Measurements from ENCODE around the gene LY86.
A peak's percentile ranks its signal among the peaks of the same experiment; 100 is the strongest.

The LY86 gene

GRCh38 chr6:6624269-6624990 is 35.9 kb downstream of the LY86 start:
- DNase-seq = no peak

DNA sequence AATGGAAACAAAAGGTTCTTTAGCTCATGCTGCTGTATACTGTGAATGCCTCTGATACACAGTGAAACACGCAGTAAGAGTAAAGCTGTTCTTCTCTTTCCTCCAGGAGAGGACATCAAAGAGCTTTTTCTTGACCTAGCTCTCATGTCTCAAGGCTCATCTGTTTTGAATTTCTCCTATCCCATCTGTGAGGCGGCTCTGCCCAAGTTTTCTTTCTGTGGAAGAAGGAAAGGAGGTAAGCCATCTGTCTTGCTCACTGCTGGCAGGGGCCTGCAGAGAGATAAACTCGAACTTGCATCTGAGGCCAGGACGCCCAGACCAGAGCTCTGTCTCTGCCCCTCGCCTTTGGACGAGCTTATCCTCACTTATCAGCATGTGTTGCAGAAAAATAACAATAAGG is 37.7 kb downstream of the LY86 start:
- no peak for DNase-seq

DNA sequence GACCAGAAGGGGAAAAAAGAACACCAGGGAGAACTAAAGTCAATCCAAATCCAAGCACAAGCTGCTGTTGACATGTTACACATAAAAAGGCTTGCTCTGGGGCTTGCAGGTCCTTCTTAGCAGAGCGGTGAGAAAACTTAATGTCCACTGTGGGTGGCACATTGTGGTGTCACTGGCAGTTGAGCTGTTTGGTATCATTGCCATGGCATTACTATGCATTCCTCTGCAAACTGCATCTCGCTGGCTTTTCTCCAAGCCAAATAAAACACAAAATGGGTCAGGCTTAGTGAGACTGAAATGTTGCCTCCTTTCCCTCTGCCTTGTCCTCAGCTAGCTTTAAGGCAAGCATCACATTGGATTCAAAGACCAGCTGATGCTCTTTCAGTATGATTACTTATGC is 40.9 kb downstream of the LY86 start:
- no peak for DNase-seq

DNA sequence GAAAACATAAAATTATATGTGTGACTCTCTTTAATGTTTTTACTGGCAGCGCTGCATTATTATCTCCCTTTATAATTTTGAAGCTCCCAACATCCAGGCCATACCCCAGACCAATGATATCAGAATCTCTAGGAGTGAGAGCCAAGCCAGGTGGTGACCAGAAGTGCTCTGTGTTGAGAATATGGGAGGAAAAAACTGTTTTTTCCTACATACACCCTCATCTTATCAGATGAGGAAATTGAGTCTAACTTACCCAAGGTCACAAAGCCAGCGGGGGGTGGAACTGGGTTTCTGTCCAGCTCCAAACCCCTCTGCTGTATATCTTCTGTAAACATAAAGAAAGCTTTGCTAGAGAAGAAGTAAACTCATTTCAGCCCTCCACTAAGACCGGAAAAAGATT is 42.5 kb downstream of the LY86 start:
- DNase-seq = no peak

DNA sequence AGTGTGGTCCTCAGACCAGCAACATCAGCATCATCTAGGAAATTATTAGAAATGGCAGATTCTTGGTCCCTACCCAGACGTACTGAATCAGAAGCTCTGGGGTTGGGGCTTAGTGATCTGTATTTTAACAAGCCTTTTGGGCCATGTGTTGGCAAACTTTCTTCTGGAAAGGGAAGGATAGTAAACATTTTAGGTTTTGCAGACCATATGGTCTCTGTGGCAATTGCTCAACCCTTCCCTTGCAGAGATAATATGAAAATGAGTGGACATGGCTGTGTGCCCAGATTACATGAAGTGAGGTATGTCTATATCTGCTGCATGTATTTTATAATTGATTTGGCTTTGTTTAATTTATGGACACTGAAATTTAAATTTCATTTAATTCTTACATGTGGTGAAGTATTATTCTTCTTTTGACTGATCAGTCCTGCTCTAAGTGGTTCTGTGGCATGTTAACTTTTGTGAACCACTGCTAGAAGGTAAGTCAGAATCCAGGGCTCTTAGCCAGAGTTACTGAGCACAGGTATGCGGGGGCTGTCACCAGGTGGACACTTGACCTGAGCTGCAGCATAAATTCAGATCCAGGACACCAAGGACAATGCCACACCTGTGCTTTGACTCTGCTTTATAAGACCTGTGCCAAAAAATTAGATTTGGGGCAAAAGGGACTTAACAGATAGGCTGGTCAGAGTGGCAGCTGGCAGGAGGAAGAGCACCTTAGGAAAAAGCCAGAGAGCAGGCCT is 43.2 kb downstream of the LY86 start:
- DNase-seq = no peak

- no peak for DNase-seq
Measured at GRCh38 chr6:6633898-6634734, 45.6 kb downstream of the LY86 start.

DNA sequence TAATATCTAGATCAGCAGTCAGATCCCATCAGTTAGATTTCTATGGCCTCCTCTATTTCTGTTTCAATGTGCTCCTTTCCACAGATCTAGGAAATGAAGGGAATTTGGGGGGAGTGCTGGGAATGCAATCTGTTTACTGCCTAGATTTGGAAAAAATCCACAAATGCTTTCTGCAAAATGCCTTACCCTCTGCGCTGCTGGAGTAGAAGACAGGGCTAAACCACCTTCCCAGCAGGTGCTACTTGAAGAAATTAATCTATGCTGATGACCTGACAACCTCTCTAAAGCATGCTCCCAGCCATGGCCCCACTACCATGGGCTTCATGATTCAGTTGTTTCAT is 46.2 kb downstream of the LY86 start:
- DNase-seq = no peak

DNA sequence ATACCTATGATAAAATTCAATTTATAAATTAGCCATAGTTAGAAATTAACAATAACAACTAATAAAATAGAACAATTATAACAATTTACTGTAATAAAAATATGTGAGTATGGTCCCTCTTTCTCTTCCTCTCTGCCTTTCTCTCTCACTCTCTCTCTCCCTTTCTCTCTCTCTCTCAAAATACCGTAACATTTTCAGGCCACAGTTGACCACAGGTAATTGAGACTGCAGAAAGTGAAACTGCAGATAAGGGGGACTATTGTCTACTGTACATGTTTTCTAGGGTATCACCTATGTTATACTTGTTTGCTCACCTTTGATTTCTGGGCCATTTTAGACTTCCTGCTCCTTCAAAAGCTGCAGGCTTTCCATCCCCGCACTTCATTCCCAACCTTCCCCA is 46.8 kb downstream of the LY86 start:
- no peak for DNase-seq

DNA sequence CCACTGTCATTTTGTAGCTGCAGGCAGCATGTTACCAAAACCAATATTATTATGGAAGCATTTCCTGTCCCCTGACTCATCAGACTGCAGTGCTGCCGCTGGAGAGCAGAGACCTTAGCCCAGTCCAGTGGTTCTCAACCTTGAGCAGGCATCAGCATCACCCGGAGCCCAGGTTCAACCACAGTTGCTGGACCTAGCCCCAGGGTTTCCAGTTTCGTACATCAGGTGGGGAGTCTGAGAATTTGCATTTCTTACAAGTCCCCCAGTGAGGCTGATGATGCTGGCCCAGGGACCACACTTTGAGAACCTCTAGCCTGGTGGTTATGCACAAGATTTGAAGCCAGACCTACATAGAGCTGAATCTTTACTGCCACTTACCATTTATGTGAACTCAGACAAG is 47.3 kb downstream of the LY86 start:
- DNase-seq = no peak

- DNase-seq = no peak
Measured at GRCh38 chr6:6639572-6639971, 51.1 kb downstream of the LY86 start.

- no peak for DNase-seq
Measured at GRCh38 chr6:6640926-6641325, 52.4 kb downstream of the LY86 start.

DNA sequence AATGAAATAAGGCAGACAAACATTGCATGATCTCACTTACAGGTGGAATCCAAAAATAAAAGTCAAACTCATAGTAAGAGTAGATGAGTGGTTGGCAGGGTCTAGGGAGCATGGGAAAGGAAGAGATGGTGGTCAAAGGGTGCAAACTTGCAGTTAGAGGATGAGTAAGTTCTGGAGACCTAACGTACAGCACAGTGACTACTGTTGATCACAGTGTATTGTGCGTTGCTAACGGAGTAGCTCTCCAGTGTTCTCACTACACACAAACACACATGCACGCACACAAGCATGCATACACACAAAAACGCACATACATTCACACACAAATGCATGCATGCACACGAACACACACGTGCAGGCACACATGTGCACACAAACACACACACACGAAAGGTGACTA is 54.9 kb downstream of the LY86 start:
- DNase-seq = no peak

DNA sequence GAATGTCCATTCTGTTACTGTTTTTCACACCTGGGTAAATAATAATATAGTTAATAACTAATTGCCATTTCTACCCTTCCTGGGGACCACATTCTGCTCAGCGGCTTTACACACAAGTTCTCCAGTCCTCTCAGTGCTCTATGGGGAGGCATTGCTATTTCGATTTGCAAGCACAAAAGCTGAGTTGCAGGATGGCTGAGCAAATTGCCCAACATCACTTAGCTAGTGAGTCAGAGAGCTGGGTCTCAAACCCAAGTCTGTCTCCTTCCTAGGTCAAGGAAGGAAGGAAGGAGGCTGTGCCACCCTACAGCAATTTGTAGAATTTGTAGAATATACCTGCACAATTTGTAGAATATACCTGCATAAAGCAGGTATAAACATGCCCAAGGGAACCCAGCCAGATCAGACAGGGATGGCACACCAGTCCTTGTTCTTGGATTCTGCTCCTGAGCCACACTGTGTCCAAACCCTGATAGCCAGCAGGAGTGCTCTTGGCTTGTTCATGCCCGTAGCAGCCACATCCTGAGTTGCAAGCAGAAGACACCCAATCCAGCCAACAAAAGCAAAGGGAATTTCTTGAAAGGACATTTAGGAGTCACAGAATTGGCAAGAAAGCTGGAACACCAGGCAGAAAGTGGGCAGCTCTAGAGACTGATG is 56.9 kb downstream of the LY86 start:
- DNase-seq = no peak

GRCh38 chr6:6646384-6646783 is 57.9 kb downstream of the LY86 start:
- no peak for DNase-seq

GRCh38 chr6:6646859-6647258 is 58.3 kb downstream of the LY86 start:
- no peak for DNase-seq

DNA sequence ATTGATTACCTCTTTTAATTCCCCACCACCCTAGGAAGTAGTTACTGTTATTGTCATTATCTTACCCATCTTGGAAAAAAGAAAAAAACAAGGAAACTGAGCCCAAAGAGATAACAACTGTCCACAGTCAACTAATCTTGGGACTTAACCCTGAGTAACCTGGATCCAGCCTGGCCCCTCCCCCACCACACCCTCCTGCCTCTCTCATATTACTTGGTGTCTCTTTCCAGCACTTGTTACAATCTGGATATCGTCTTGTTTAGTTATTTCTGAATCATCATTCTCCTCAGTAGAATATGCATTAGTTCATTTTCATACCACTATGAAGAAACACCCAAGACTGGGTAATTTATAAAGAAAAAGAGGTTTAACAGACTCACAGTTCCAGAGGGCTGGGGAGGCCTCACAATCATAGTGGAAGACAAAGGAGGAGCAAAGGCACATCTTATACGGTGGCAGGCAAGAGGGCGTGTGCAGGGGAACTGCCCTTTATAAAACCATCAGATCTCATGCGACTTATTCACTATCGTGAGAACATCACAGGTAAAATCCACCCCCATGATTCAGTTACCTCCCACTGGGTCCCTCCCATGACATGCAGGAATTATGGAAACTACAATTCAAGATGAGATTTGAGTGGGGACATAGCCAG is 60.3 kb downstream of the LY86 start:
- DNase-seq = no peak

DNA sequence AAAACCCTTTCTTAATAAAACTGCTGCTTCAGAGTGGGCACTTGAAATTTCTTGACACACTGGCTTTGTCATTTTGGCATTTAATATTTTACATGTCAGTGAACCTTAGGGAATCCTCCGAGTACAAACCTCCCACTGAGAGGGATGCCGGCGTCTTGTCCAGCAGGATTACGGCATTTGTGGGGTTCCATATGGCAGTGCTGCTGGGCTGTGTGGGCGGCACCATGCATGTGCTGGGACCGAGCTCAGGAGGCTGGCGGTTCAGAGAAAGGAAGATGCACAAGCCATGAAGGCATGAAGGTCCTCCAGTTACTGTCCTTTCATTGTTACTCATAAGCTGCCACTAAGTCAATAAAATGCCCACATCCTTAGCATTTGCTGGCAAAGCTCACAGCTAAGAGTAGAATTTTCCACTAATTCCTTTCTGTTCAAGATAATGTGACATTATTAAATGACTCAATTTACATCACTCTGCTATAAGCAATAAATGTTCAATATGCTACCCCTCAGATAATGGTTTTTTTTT is 61.4 kb downstream of the LY86 start:
- DNase-seq = no peak

- no peak for DNase-seq
Measured at GRCh38 chr6:6650839-6651238, 62.3 kb downstream of the LY86 start.

DNA sequence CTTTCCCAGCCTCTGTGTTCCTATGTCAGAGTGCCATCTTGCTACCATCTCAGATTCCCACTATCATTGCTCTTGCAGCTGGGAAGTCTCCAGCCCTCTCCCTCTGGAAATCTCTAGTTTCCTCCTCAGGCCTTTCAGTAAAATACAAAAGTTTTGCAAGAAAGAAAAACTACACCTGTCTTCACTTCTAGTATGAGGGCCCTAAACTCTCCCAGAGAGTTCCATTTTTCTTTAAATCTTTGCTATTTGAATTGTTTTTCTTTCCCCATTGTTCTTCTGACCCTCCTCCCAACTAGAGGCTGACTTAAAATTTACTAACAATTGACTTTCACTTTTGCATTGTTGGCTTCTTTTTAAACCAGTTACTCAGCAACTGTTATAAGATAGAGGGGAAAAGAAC is 62.8 kb downstream of the LY86 start:
- no peak for DNase-seq

GRCh38 chr6:6652932-6653331 is 64.4 kb downstream of the LY86 start:
- no peak for DNase-seq

DNA sequence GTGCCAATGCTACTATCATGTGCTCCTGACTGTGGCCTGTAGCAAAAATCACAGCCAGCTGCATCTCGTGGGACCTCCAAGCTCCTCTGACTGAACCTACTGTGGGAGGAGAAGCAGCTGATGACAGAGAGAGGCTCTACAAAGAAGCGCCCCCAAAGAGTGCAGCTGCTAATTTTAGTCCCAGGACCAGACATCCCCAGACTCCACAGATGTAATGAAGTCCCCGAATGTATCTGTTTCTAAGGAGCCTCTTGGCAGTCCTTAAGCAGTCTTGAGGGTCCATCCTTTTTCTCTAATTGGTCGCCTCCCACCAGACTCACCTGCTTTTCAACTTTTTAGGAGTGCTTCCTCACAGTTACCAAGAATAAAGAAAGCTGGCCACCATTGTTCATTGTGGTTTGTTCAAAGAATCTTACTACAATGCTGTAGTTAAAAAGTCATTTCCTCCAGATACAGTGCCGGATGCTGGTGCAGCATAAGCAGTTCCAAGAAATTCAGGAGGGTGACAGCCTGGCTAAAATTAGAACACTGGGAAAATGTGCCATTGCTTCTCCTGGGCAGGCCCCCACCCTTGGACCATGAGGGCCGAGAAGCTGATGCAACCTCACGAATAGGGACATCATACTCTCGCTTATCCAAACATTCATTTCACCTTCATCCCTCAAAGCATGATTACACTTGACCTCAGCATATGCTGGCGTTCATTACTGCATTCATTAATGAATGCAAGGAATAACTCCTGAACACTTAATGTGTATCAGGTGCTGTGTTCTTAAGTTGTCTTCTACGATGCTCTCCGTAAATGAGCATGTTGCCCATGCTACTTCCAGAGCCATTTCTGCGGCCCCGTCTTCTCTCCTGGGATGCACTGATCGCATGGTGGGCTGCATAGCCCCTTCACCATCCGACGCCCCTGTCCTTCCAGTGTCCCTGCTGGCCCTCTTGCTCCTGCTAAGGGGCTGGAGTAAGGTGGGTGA is 66.4 kb downstream of the LY86 start:
- peak; percentile 76 for DNase-seq
